Measurements from ENCODE around the gene STX3. TPM values are rescaled to one million over a fixed set of nuclear protein-coding genes. Genes with fewer than 3 reads are reported as not detected.
A peak's percentile ranks its signal among the peaks of the same experiment; 100 is the strongest.

The STX3 gene
- total RNA-seq, 4 donors from 2014 or later = 16.6 to 27.1 (median 24.6) TPM

GRCh38 chr11:59769111-59769510 is 13.9 kb downstream of the STX3 start:
- TF ChIP-seq CTCF (IDR thresholded peaks at IDR 0.05) = no peak
- no peak for TF ChIP-seq POLR2A (IDR thresholded peaks at IDR 0.05)
- no peak for TF ChIP-seq POLR2AphosphoS5 (IDR thresholded peaks at IDR 0.05)
- no peak for TF ChIP-seq EP300 (IDR thresholded peaks at IDR 0.05)
- Histone ChIP-seq H3K9me3 (no peaks in the 10 kb centered on the region), H3K36me3 (peaks cover 0 to 11% of the 10 kb centered on the region in 2 donors), H3K27ac (no peak overlapping the region), H3K4me3 (no peak overlapping the region), H3K27me3 (no peaks in the 10 kb centered on the region), H3K4me1 (peaks cover 0 to 26% (median 0%) of the 10 kb centered on the region in 3 donors)
- no peak for ATAC-seq
- 14 to 65% methylated on average over 1 to 2 of the region's 7 CpGs for WGBS, 2 donors (ENCODE audit: low coverage in 1 of 2)

GRCh38 chr11:59769828-59770227 is 14.7 kb downstream of the STX3 start:
- TF ChIP-seq CTCF (IDR thresholded peaks at IDR 0.05) = no peak
- TF ChIP-seq EP300 (IDR thresholded peaks at IDR 0.05) = no peak
- no peak for TF ChIP-seq POLR2AphosphoS5 (IDR thresholded peaks at IDR 0.05)
- TF ChIP-seq POLR2A (IDR thresholded peaks at IDR 0.05) = no peak
- H3K36me3 ChIP-seq = peaks cover 0 to 19% of the 10 kb centered on the region in 2 donors
- H3K4me3 ChIP-seq = no peak overlapping the region
- no peaks in the 10 kb centered on the region for H3K27me3 ChIP-seq
- ATAC-seq = no peak
- no peaks in the 10 kb centered on the region for H3K9me3 ChIP-seq
- no peak overlapping the region for H3K27ac ChIP-seq
- peaks cover 0 to 26% (median 0%) of the 10 kb centered on the region in 3 donors for H3K4me1 ChIP-seq
- WGBS, 2 donors (ENCODE audit: low coverage in 1 of 2) = 89 to 92% methylated on average over 3 to 4 of the region's 4 CpGs

DNA sequence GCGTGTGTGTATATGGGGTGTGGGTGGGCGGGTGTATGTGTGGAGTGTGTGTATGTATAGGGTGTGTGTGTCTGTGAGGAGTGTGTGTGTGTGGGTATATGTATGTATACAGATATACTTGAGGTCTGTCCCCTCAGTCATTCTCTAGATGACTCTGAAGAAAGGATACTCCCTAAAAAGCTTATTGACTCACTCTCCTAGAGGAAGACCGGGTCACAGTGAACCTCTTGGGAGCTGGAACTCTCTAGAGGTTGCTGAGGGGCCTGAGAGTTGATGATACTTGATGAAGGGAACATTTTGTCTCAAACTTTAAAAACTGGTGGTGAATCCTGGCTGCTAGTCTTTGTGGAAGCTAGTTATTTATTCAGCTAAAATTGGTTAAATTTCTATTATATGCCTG is 15.1 kb downstream of the STX3 start:
- no peak for TF ChIP-seq POLR2A (IDR thresholded peaks at IDR 0.05)
- no peak for TF ChIP-seq CTCF (IDR thresholded peaks at IDR 0.05)
- no peak for TF ChIP-seq EP300 (IDR thresholded peaks at IDR 0.05)
- TF ChIP-seq POLR2AphosphoS5 (IDR thresholded peaks at IDR 0.05) = no peak
- Histone ChIP-seq H3K9me3 (no peaks in the 10 kb centered on the region), H3K27ac (no peak overlapping the region), H3K36me3 (peaks cover 0 to 24% of the 10 kb centered on the region in 2 donors), H3K4me3 (no peak overlapping the region), H3K4me1 (peaks cover 0 to 25% (median 0%) of the 10 kb centered on the region in 3 donors), H3K27me3 (no peaks in the 10 kb centered on the region)
- 83 to 93% methylated on average over 2 to 3 of the region's 3 CpGs for WGBS, 2 donors (ENCODE audit: low coverage in 1 of 2)
- no peak for ATAC-seq

DNA sequence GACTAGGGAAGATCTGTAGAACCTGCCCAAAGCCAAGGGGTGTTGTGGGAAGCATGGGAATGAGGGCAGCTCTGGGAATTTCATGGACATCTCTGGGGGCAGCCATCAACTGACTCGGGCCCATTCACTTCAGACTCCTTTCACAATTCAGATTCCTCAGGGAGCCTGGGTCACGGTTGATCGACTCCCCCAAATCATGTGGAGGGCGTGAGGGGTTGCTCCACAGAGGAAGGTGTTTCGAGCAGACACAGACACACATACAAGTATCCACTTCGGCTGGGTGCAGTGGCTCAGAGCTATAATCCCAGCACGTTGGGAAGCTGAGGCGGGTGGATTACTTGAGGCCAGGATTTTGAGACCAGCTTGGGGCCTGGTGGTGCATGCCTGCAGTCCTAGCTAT is 15.7 kb downstream of the STX3 start:
- H3K4me3 ChIP-seq = no peak overlapping the region
- H3K9me3 ChIP-seq = no peaks in the 10 kb centered on the region
- WGBS, 2 donors (ENCODE audit: low coverage in 1 of 2) = 78 to 94% methylated on average over 1 to 6 of the region's 8 CpGs
- no peak for ATAC-seq
- TF ChIP-seq CTCF (IDR thresholded peaks at IDR 0.05) (no peak), POLR2A (IDR thresholded peaks at IDR 0.05) (no peak), EP300 (IDR thresholded peaks at IDR 0.05) (no peak), POLR2AphosphoS5 (IDR thresholded peaks at IDR 0.05) (no peak)
- H3K4me1 ChIP-seq = peaks cover 0 to 19% (median 0%) of the 10 kb centered on the region in 3 donors
- no peak overlapping the region for H3K27ac ChIP-seq
- H3K36me3 ChIP-seq = peaks cover 0 to 29% of the 10 kb centered on the region in 2 donors
- H3K27me3 ChIP-seq = no peaks in the 10 kb centered on the region

GRCh38 chr11:59771605-59772004 is 16.4 kb downstream of the STX3 start:
- TF ChIP-seq CTCF (IDR thresholded peaks at IDR 0.05) (no peak), POLR2A (IDR thresholded peaks at IDR 0.05) (no peak), EP300 (IDR thresholded peaks at IDR 0.05) (no peak), POLR2AphosphoS5 (IDR thresholded peaks at IDR 0.05) (no peak)
- Histone ChIP-seq H3K27ac (peak overlapping the region in 2 of 4 donors; percentile 26 to 30), H3K4me1 (peaks cover 0 to 14% (median 0%) of the 10 kb centered on the region in 3 donors), H3K27me3 (no peaks in the 10 kb centered on the region), H3K9me3 (no peaks in the 10 kb centered on the region), H3K4me3 (no peak overlapping the region), H3K36me3 (peaks cover 0 to 36% of the 10 kb centered on the region in 2 donors)
- no peak for ATAC-seq
- 81% methylated on average over 4 of the region's 4 CpGs; no CpG with 5 or more reads in 1 of the 2 donors for WGBS, 2 donors (ENCODE audit: low coverage in 1 of 2)

Data from gastroesophageal sphincter (tissue), 4 donors.